CD4-positive, alpha-beta memory T cell (primary cell): Measurements from ENCODE around the gene ADRA1B. TPM values are rescaled to one million over a fixed set of nuclear protein-coding genes. Genes with fewer than 3 reads are reported as not detected.

ENCODE experiments used
- CTCF ChIA-PET: fragments of 350-600 bp; sonication (Branson Sonifier 250); formaldehyde crosslinking; loops from one replicate; lab custom pipeline; 2021; ENCODE audit warnings: inconsistent platforms; ENCODE audit not compliant: partially characterized antibody; lab: Charles Lee
- POLR2A ChIA-PET: fragments of 350-600 bp; sonication (Branson Sonifier 250); formaldehyde crosslinking; loops from one replicate; lab custom pipeline; 2021; ENCODE audit not compliant: partially characterized antibody; lab: Charles Lee
- DNase-seq, 5 donors: peaks; one replicate each; pipeline versions ENCODE4 v3.0.0 to v3.0.0-alpha.2; 2020 to 2022; ENCODE audit warnings: mixed read lengths in 1 of 5
- H3K27ac ChIP-seq: one replicate; pipeline ENCODE4 v1.7.0; 2013; ENCODE audit warnings: low read depth, low read length
- H3K27me3 ChIP-seq: 2 replicates; pipeline ENCODE4 v1.7.0; 2013; ENCODE audit warnings: mild to moderate bottlenecking, low read length, moderate library complexity; ENCODE audit not compliant: insufficient read depth
- H3K36me3 ChIP-seq: 2 replicates; pipeline ENCODE4 v1.7.0; 2013; ENCODE audit warnings: mild to moderate bottlenecking, low read length, moderate library complexity; ENCODE audit not compliant: insufficient read depth
- H3K4me1 ChIP-seq: 2 replicates; pipeline ENCODE4 v1.7.0; 2013; ENCODE audit warnings: mild to moderate bottlenecking, low read length, moderate library complexity; ENCODE audit not compliant: insufficient read depth
- H3K4me3 ChIP-seq, 2 donors: one replicate each; pipeline ENCODE4 v1.7.0; 2013; ENCODE audit warnings: low read length in 2 of 2, mild to moderate bottlenecking in 1 of 2
- H3K9me3 ChIP-seq, 2 donors: one replicate each; pipeline ENCODE4 v1.7.0; 2013; ENCODE audit warnings: low read length in 2 of 2, control low read depth in 1 of 2; ENCODE audit not compliant: control insufficient read depth in 1 of 2
- H3K27ac Mint-ChIP-seq, 7 donors: one replicate each; pipeline ENCODE4 v1.8.0; 2020 to 2021; ENCODE audit warnings: mixed read lengths in 7 of 7, mild to moderate bottlenecking in 6 of 7, inconsistent platforms in 3 of 7, moderate library complexity in 3 of 7
- H3K27me3 Mint-ChIP-seq, 2 donors: one replicate each; pipeline ENCODE4 v1.8.0; 2020 to 2021; ENCODE audit warnings: mixed read lengths in 2 of 2
- H3K36me3 Mint-ChIP-seq, 2 donors: one replicate each; pipeline ENCODE4 v1.8.0; 2020 to 2021; ENCODE audit warnings: mixed read lengths in 2 of 2, inconsistent platforms in 1 of 2, mild to moderate bottlenecking in 1 of 2
- H3K4me1 Mint-ChIP-seq, 4 donors: one replicate each; pipeline ENCODE4 v1.8.0; 2020 to 2021; ENCODE audit warnings: mixed read lengths in 4 of 4, mild to moderate bottlenecking in 1 of 4
- H3K4me3 Mint-ChIP-seq, 8 donors: one replicate each; pipeline ENCODE4 v1.8.0; 2020 to 2021; ENCODE audit warnings: mixed read lengths in 8 of 8, mild to moderate bottlenecking in 7 of 8, moderate library complexity in 6 of 8, inconsistent platforms in 3 of 8
- H3K9me3 Mint-ChIP-seq, 8 donors: one replicate each; pipeline ENCODE4 v1.8.0; 2020 to 2021; ENCODE audit warnings: mixed read lengths in 8 of 8, mild to moderate bottlenecking in 5 of 8, inconsistent platforms in 3 of 8, moderate library complexity in 1 of 8
- intact Hi-C: fragments of 100-400 bp; cut with micrococcal nuclease; formaldehyde crosslinking; loops from one replicate; pipeline ENCODE4 v1.15.1; 2023
- polyA plus RNA-seq, 2 donors: library from polyadenylated mRNA; unstranded; fragments of 300-500 nt; fragmentation: Illumina TruSeq; gene quantifications; one replicate each; pipeline ENCODE4 v1.2.3, GENCODE V29; 2021
- total RNA-seq, 2 experiments: library from RNA; stranded (reverse); gene quantifications; one replicate each; pipeline ENCODE4 v1.2.3, GENCODE V29; 2021

Gene ADRA1B
- total and polyA plus RNA-seq, 4 experiments from 2014 or later: not detected

- Mint-ChIP-seq H3K4me1 (peaks cover 0 to 1% (median 0%) of the 10 kb centered on the region in 4 donors), H3K4me3 (no peak overlapping the region), H3K9me3 (no peaks in the 10 kb centered on the region), H3K27me3 (peaks cover 13 to 16% of the 10 kb centered on the region in 2 donors), H3K36me3 (no peaks in the 10 kb centered on the region), H3K27ac (no peak overlapping the region)
- Histone ChIP-seq H3K36me3 (no peaks in the 10 kb centered on the region), H3K27ac (no peak overlapping the region), H3K27me3 (no peaks in the 10 kb centered on the region), H3K9me3 (no peaks in the 10 kb centered on the region), H3K4me3 (no peak overlapping the region), H3K4me1 (no peaks in the 10 kb centered on the region)
- POLR2A ChIA-PET: no interaction called here
- intact Hi-C loops: no loop called here
- no peak for DNase-seq
- CTCF ChIA-PET: no interaction called here
Observed at GRCh38 chr5:159881967-159882366, 34.3 kb upstream of the ADRA1B start.

GRCh38 chr5:159883522-159883950 is 32.7 kb upstream of the ADRA1B start:
- Mint-ChIP-seq H3K4me1 (peaks cover 0 to 1% (median 0%) of the 10 kb centered on the region in 4 donors), H3K4me3 (no peak overlapping the region), H3K27ac (no peak overlapping the region), H3K9me3 (no peaks in the 10 kb centered on the region), H3K36me3 (no peaks in the 10 kb centered on the region), H3K27me3 (peaks cover 10 to 14% of the 10 kb centered on the region in 2 donors)
- no peak for DNase-seq
- H3K9me3 ChIP-seq: no peaks in the 10 kb centered on the region
- H3K4me1 ChIP-seq: no peaks in the 10 kb centered on the region
- CTCF ChIA-PET: no interaction called here
- no peak overlapping the region for H3K27ac ChIP-seq
- intact Hi-C loops: no loop called here
- no peak overlapping the region for H3K4me3 ChIP-seq
- POLR2A ChIA-PET: no interaction called here
- no peaks in the 10 kb centered on the region for H3K36me3 ChIP-seq
- no peaks in the 10 kb centered on the region for H3K27me3 ChIP-seq

GRCh38 chr5:159884917-159885620 is 31.2 kb upstream of the ADRA1B start:
- Histone ChIP-seq H3K9me3 (no peaks in the 10 kb centered on the region), H3K27ac (no peak overlapping the region), H3K27me3 (no peaks in the 10 kb centered on the region), H3K4me1 (no peaks in the 10 kb centered on the region), H3K4me3 (no peak overlapping the region), H3K36me3 (no peaks in the 10 kb centered on the region)
- H3K27ac Mint-ChIP-seq: no peak overlapping the region
- CTCF ChIA-PET: no interaction called here
- no peaks in the 10 kb centered on the region for H3K4me1 Mint-ChIP-seq
- H3K9me3 Mint-ChIP-seq: no peaks in the 10 kb centered on the region
- no peak overlapping the region for H3K4me3 Mint-ChIP-seq
- intact Hi-C loops: no loop called here
- POLR2A ChIA-PET: no interaction called here
- no peak for DNase-seq
- no peaks in the 10 kb centered on the region for H3K36me3 Mint-ChIP-seq
- H3K27me3 Mint-ChIP-seq: peaks cover 8 to 10% of the 10 kb centered on the region in 2 donors

- Histone ChIP-seq H3K4me1 (no peaks in the 10 kb centered on the region), H3K27ac (no peak overlapping the region), H3K36me3 (no peaks in the 10 kb centered on the region), H3K9me3 (no peaks in the 10 kb centered on the region), H3K27me3 (no peaks in the 10 kb centered on the region), H3K4me3 (no peak overlapping the region)
- peaks cover 4 to 5% of the 10 kb centered on the region in 2 donors for H3K27me3 Mint-ChIP-seq
- no peak overlapping the region for H3K27ac Mint-ChIP-seq
- no peak for DNase-seq
- H3K9me3 Mint-ChIP-seq: no peaks in the 10 kb centered on the region
- H3K4me3 Mint-ChIP-seq: no peak overlapping the region
- H3K36me3 Mint-ChIP-seq: no peaks in the 10 kb centered on the region
- ChIA-PET POLR2A (no interaction called here), CTCF (no interaction called here)
- no peaks in the 10 kb centered on the region for H3K4me1 Mint-ChIP-seq
- intact Hi-C loops: no loop called here
Observed at GRCh38 chr5:159886296-159886695, 30.0 kb upstream of the ADRA1B start.

GRCh38 chr5:159887050-159887449 is 29.2 kb upstream of the ADRA1B start:
- Histone ChIP-seq H3K27me3 (no peaks in the 10 kb centered on the region), H3K4me3 (no peak overlapping the region), H3K4me1 (no peaks in the 10 kb centered on the region), H3K9me3 (no peaks in the 10 kb centered on the region), H3K27ac (no peak overlapping the region), H3K36me3 (no peaks in the 10 kb centered on the region)
- CTCF ChIA-PET: no interaction called here
- Mint-ChIP-seq H3K4me1 (no peaks in the 10 kb centered on the region), H3K9me3 (no peaks in the 10 kb centered on the region), H3K4me3 (no peak overlapping the region), H3K36me3 (no peaks in the 10 kb centered on the region), H3K27me3 (peaks cover 2 to 5% of the 10 kb centered on the region in 2 donors), H3K27ac (no peak overlapping the region)
- no peak for DNase-seq
- intact Hi-C loops: no loop called here
- POLR2A ChIA-PET: no interaction called here

GRCh38 chr5:159888860-159889259 is 27.4 kb upstream of the ADRA1B start:
- intact Hi-C loops: no loop called here
- Mint-ChIP-seq H3K4me1 (no peaks in the 10 kb centered on the region), H3K36me3 (no peaks in the 10 kb centered on the region), H3K4me3 (no peak overlapping the region), H3K27ac (no peak overlapping the region), H3K9me3 (peaks cover 0 to 4% (median 0%) of the 10 kb centered on the region in 8 donors), H3K27me3 (peaks cover 2 to 5% of the 10 kb centered on the region in 2 donors)
- no peak for DNase-seq
- ChIA-PET POLR2A (no interaction called here), CTCF (no interaction called here)
- Histone ChIP-seq H3K27ac (no peak overlapping the region), H3K9me3 (no peaks in the 10 kb centered on the region), H3K27me3 (no peaks in the 10 kb centered on the region), H3K36me3 (no peaks in the 10 kb centered on the region), H3K4me1 (no peaks in the 10 kb centered on the region), H3K4me3 (no peak overlapping the region)

GRCh38 chr5:159890141-159890540 is 26.1 kb upstream of the ADRA1B start:
- no peaks in the 10 kb centered on the region for H3K36me3 Mint-ChIP-seq
- Histone ChIP-seq H3K4me3 (no peak overlapping the region), H3K27ac (no peak overlapping the region), H3K36me3 (no peaks in the 10 kb centered on the region), H3K9me3 (no peaks in the 10 kb centered on the region), H3K27me3 (no peaks in the 10 kb centered on the region), H3K4me1 (no peaks in the 10 kb centered on the region)
- no peak overlapping the region for H3K4me3 Mint-ChIP-seq
- ChIA-PET POLR2A (no interaction called here), CTCF (no interaction called here)
- H3K4me1 Mint-ChIP-seq: no peaks in the 10 kb centered on the region
- peaks cover 0 to 4% (median 0%) of the 10 kb centered on the region in 8 donors for H3K9me3 Mint-ChIP-seq
- intact Hi-C loops: no loop called here
- H3K27ac Mint-ChIP-seq: no peak overlapping the region
- DNase-seq: no peak
- peaks cover 2 to 8% of the 10 kb centered on the region in 2 donors for H3K27me3 Mint-ChIP-seq
